Activated CD8-positive, alpha-beta memory T cell treated with anti-CD3 and anti-CD28 coated beads, Interleukin-2, amount 50 U/mL, for 1 hour (primary cell): ENCODE data around the gene RIMKLB.
"Not testable (repeated sequence)": the region's sequence is repeated elsewhere in the genome, so short reads cannot be mapped to it uniquely, and the experiment has no call there.

ENCODE experiments used
- DNase-seq: peaks from one replicate; pipeline ENCODE4 v3.0.0-alpha.2; 2020; ENCODE audit errors: extremely low read depth

Gene RIMKLB

GRCh38 chr12:8692573-8692972 lies 5.2 kb upstream of the RIMKLB start:
- DNase-seq: no peak

- DNase-seq: no peak
Observed at GRCh38 chr12:8695116-8695515, 2.7 kb upstream of the RIMKLB start.

DNA sequence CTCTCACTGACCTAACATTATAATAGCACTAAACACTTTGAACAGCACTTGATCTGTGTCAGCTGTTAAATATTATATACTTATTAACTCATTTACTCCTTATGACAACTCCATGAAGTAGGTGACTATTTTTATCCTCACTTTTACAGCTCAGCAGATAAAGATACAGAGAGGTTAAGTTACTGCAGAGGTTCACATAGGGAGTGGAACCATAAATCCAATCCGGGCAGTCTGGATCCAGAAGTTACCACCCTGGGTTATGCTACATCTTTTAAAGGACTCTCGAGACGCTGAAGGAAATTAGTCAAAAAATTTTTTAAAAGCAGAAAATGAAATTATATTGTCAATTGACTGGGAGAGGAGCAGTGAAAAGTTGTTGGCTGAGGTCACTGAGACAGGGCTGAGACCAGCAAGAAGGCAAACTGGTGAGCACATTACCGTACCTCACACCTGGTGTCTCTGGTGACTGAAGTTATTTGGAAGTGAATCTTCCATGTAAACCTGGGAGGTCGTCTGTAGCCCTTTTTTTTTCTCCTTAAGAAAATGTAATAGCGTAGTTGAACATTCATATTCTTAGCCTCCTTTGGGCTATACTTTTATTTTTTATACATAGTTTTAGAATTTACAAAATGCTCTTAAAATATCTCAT lies 1.2 kb upstream of the RIMKLB start:
- DNase-seq: no peak

DNA sequence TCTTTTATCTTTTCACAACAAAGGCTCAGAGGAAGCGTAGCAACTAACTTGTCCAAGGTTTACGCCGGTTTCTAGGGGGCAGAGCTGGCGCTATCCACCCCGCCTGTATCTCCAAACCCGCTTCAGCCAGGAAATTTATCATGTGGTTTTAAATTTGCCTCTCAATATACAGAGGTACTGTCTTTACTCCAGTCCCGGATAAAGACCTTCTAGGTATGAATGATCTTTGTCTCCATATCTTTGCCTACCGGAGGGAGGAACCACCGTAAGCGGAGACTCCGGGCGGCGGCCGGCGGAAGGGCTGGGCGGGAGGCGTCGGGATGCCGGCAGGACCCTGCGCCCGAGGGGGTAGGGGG lies 693 bp upstream of the RIMKLB start:
- no peak for DNase-seq

DNA sequence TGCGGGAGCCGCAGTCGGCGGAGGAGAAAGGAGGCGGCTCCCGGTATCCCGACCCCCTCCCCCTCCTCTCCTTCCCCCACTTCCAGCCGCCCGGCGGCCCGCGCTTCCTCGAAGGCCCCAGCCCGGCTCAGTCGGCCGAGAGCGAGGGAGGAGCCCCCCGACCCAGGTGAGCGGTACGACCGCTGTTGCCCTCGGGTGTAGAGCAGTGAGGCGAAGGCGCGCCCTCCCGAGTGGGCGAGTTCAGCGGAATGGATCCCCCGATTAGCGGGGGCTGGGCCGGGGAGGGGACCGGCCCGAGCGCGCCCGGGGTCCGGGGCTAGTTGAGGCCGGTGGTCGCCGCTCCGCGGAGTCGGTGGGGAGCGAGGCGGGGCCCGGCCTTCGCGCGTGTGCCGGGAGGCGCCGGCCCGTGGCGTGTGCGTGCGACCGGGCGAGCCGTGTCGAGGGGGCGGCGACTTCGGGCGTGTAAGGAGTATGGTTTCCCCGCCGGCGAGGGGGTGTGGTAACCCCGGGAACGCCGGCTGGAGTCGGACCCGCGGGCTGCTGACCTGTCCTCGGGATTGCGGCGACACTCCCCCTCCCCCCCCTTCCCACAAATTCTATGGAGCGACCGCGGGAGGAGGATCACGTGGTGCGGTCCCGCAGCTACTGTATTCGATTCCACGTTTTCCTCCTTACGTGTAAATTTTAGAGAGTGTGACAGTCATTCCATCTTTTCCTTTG lies 501 bp downstream of the RIMKLB start:
- DNase-seq: no peak

DNA sequence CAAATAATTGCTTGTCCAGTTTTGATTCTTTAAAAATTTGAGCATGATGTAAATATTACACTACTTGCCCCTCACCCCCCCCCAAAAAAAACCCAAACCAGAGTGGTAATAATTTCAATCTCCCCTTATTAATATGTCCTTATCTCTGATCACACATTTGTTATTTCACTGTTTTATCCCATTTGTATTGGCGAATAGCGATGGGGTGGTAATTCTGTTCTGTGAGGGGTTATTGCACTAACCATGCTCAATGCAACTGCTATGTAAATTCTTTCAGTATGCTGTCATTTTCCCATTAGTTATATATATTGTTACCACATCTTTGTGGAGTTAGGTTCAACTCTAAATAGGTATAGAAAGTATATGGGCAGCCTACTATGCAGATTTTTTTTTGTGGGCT lies 1.1 kb downstream of the RIMKLB start:
- no peak for DNase-seq

- no peak for DNase-seq
Observed at GRCh38 chr12:8699714-8700113, 1.9 kb downstream of the RIMKLB start.

- DNase-seq: no peak
Observed at GRCh38 chr12:8701046-8701660, 3.4 kb downstream of the RIMKLB start.

GRCh38 chr12:8702159-8702558 lies 4.4 kb downstream of the RIMKLB start:
- DNase-seq: no peak

- no peak for DNase-seq
Observed at GRCh38 chr12:8709124-8709830, 11.5 kb downstream of the RIMKLB start.

DNA sequence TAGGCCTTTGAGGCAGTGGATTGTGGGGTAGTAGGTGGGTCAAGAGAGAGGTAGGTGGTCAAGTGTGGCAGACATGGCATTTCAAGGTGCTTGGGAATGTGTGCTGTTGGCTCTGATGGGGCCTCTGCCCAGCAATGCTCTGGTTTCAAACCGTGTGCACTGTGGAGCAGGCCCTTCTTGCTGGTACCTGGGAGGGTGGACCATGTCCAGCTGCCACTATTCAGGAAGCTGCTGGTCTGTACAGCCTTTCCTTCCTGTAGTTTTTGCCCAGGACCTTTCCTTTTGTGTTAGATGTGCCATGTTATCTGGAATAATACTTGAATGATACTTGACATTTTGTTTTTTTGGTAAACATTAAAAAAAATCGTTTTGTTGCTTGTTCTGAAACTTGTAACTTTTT lies 14.8 kb downstream of the RIMKLB start:
- no peak for DNase-seq

DNA sequence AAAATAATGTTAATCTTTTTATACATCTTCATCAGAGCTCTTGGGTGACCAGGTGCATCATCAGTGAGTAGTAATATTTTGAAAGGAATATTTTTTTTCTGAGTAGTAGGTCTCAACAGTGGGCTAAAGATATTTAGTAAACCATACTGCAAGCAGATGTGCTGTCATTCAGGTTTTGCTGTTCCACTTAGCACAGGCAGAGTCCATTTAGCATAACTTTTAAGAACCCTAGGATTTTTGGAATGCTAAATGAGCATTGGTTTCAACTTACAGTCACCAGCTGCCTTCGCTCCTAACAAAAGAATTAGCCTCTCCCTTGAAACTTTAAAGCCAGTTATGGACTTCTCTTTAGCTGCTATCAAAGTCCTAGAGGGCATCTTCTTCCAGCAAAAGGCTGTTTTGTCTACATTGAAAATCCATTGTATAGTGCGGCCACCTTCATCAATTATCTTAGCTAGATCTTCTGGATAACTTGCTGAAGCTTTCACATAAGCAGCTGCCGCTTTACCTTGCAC lies 24.6 kb downstream of the RIMKLB start:
- no peak for DNase-seq

DNA sequence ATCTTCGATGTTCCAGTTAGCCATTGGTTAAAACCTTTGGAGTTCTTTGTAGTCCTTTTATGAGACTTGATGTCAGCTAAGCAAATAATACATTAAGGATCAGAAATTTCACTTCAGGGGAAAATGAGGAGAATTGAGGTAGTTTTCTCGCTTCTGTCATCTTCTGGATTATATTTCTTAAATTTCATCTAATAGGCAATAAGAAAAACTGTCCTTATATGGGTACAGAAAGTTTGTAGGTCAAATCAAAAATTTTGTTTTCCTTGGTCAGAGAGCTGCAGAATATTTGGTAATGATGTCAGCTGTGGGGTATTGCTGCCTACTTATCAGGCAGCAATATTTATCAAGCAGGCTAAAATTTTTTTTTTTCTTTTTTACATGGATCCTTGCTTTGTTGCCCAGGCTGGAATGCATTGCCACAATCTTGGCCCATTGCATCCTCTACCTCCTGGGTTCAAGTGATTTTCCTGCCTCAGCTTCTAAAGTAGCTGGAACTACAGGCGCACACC lies 37.1 kb downstream of the RIMKLB start:
- no peak for DNase-seq

DNA sequence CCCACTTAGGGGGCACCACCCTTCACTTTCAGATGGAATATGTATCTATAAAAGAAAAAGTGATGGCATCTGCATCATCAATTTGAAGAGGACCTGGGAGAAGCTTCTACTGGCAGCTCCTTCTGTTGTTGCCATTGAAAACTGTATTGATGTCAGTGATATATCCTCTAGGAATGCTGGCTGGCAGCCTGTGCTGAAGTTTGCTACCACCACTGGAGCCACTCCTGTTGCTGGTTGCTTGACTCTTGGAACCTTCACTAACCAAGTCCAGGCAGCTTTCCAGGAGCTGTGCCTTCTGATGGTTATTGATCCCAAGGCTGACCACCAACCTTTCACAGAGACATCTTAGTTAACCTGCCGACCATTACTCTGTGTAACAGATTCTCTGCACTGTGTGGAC lies 44.7 kb downstream of the RIMKLB start:
- DNase-seq: no peak

DNA sequence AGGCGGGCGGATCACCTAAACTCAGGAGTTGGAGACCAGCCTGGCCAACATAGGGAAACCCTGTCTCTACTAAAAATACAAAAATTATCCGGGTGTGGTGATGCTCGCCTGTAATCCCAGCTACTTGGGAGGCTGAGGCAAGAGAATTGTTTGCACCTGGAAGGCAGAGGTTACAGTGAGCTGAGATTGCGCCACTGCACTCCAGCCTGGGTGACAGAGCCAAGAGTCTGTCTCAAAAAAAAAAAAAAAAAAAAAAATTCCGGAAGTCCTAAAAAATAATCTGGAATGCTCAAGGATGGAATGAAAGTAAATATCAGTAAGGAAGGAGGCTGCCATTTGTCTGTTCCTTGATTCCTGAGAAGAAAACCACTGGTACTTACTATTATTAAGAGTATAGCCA lies 45.3 kb downstream of the RIMKLB start:
- not testable (repeated sequence) for DNase-seq

DNA sequence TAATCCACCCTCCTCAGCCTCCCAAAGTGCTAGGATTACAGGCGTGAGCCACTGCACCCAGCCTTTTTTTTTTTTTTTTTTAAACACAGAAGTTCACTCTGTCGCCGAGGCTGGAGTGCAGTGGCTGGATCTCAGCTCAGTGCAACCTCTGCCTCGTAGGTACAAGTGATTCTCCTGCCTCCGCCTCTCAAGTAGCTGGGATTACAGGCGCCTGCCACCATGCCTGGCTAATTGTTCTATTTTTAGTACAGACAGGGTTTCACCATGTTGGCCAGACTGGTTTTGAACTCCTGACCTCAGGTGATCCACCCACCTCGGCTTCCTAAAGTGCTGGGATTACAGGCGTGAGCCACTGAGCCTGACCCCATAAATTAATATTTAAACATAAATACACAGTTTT lies 47.8 kb downstream of the RIMKLB start:
- not testable (repeated sequence) for DNase-seq

- no peak for DNase-seq
Observed at GRCh38 chr12:8746046-8746445, 48.3 kb downstream of the RIMKLB start.

- DNase-seq: not testable (repeated sequence)
Observed at GRCh38 chr12:8760076-8760475, 62.3 kb downstream of the RIMKLB start.

DNA sequence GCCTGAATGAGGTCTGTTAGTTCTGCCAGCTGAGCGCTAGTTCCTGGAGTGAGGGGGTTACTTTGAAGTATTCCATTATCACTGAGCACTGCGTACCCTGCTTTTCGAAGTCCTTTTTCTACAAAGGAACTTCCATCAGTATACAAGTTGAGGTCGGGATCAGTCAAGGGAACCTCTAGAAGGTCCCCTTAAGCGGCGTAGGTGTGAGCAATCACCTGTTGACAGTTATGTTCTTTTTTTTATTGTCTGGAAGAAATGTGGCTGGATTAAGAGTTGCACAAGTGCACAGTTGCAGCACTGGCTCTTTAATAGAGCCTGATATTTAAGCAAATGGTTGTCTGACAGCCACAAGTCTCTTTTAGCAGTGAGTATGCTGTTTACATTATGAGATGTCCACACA lies 64.9 kb downstream of the RIMKLB start:
- not testable (repeated sequence) for DNase-seq

DNA sequence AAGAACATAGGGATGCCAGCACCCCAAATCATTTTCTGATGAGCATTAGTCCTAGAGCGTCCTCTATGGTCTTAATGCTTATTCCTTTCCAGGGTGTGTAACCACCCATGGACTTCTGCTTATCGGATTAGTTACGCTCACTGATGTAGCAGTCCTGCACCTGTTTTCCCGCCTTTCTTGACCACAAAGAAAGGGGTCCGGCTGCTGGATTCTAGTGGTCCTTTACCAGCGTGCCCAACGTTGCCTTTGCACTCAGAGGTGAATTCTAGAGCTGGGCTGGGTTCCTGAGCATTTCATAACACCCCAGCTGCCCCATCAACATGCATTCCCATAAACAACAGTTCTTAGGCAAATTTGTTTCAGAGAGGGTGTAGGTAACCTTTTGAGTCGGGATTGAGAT lies 68.3 kb downstream of the RIMKLB start:
- DNase-seq: not testable (repeated sequence)

- no peak for DNase-seq
Observed at GRCh38 chr12:8770499-8770898, 72.7 kb downstream of the RIMKLB start.

DNA sequence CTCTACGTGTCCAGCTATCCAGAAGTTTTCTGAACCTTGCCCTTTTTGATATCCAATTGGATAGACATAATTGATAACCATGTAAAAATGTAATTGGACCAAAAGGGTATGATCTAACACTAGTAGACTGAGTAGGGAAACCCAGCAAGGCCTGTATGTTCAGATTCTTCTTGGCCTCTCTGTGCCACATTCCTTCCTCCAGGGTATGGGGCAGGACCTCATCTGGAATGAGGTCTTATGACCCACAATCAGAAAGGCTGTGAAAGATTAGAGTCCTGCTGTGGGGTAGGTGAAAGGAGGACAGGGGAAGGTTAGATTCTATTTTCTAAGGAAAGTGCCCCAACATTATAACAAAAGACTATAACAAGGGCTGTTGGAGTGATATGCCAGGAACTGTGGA lies 73.3 kb downstream of the RIMKLB start:
- DNase-seq: no peak
